ENCODE data around the gene CASK.

DNA sequence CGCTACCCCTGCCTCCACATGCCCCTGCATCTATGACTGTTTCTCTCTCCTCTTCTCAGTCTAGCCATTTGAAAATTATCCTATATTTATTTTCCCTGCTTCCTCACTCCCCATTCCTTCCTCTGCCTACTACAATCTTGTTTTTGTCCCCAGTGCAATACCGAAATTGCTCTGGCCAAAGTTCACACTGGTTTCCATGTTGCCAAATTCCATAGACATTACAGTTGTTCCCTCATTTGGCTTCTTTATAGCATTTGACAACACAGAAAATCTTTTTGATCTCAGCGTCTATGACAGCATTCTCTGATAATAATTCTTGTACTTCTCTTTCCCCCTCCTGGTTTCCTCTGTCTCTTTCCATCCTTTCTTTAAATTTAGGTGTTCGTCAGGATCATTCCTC is 100.0 kb downstream of the CASK start:
- no peak for TF ChIP-seq CTCF (IDR thresholded peaks at IDR 0.05; ENCODE audit: insufficient read depth, low read length)
- TF ChIP-seq, protein P1, sequence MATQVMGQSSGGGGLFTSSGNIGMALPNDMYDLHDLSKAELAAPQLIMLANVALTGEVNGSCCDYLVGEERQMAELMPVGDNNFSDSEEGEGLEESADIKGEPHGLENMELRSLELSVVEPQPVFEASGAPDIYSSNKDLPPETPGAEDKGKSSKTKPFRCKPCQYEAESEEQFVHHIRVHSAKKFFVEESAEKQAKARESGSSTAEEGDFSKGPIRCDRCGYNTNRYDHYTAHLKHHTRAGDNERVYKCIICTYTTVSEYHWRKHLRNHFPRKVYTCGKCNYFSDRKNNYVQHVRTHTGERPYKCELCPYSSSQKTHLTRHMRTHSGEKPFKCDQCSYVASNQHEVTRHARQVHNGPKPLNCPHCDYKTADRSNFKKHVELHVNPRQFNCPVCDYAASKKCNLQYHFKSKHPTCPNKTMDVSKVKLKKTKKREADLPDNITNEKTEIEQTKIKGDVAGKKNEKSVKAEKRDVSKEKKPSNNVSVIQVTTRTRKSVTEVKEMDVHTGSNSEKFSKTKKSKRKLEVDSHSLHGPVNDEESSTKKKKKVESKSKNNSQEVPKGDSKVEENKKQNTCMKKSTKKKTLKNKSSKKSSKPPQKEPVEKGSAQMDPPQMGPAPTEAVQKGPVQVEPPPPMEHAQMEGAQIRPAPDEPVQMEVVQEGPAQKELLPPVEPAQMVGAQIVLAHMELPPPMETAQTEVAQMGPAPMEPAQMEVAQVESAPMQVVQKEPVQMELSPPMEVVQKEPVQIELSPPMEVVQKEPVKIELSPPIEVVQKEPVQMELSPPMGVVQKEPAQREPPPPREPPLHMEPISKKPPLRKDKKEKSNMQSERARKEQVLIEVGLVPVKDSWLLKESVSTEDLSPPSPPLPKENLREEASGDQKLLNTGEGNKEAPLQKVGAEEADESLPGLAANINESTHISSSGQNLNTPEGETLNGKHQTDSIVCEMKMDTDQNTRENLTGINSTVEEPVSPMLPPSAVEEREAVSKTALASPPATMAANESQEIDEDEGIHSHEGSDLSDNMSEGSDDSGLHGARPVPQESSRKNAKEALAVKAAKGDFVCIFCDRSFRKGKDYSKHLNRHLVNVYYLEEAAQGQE (IDR thresholded peaks at IDR 0.05; ENCODE audit: insufficient replicate concordance, low read depth) = no peak
- no peak for TF ChIP-seq POLR2AphosphoS5 (IDR thresholded peaks at IDR 0.05; ENCODE audit: low read depth)
- no peak for TF ChIP-seq SPI1 (IDR thresholded peaks at IDR 0.05; ENCODE audit: borderline replicate concordance, low read depth)
- TF ChIP-seq GABPA (IDR thresholded peaks at IDR 0.05; ENCODE audit: low read depth) = no peak
